GM18861 (cell line): ENCODE data around the gene KIAA0930.
"Not testable (repeated sequence)": the region's sequence is repeated elsewhere in the genome, so short reads cannot be mapped to it uniquely, and the experiment has no call there.

Source experiments
- ATAC-seq: cut with Tn5 transposase; IDR thresholded peaks from one replicate; pipeline ENCODE4 v1.9.1; 2021; ENCODE audit not compliant: unreplicated experiment

KIAA0930 gene

DNA sequence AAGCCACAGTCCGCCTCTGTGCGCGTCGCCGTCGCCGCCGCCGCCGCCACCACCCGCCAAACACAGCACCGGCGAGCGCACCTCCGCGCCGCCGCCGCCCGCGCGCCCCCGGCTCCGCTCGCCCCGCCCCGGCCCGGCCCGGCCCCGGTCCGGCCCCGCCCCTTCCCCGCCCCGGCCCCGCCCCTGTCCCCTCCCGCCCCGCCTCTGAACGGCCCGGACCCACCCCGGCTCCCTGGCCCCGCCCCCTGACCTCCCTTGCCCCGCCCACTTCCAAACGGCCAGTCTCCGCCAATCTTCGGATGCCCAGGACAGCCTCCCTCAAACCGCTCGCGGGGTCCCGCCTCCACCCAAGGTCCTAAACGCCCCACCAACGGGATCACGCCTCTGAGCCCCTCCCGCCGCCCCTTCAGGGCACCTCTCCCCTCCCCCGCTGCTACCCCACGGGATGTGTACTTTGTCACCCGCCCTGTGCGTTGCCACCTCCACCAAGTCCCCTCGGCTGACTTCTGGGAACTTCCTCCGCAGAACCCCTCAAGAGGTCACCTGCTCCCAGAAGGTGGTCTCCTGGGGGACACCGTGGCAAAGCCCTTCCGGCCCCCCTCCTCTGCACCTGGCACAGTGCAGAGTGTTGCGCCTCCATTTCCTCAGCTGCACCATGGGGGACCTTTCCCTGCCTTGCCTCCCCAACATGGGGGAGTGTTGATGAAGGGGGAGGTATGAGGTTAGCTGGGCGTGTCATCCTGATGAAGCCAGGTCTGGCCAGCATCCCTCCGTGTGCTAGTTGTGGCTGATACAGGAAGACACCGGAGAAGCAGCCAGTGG is at the start of gene KIAA0930:
Gene KIAA0930, minus strand, starts transcription at position 85 of the 822 bp plus-strand sequence. CDS start 191 bp downstream, outside the sequence.
- ATAC-seq = no peak

- ATAC-seq = no peak
Measured at GRCh38 chr22:45286854-45287551, 46.3 kb upstream of the KIAA0930 start.

DNA sequence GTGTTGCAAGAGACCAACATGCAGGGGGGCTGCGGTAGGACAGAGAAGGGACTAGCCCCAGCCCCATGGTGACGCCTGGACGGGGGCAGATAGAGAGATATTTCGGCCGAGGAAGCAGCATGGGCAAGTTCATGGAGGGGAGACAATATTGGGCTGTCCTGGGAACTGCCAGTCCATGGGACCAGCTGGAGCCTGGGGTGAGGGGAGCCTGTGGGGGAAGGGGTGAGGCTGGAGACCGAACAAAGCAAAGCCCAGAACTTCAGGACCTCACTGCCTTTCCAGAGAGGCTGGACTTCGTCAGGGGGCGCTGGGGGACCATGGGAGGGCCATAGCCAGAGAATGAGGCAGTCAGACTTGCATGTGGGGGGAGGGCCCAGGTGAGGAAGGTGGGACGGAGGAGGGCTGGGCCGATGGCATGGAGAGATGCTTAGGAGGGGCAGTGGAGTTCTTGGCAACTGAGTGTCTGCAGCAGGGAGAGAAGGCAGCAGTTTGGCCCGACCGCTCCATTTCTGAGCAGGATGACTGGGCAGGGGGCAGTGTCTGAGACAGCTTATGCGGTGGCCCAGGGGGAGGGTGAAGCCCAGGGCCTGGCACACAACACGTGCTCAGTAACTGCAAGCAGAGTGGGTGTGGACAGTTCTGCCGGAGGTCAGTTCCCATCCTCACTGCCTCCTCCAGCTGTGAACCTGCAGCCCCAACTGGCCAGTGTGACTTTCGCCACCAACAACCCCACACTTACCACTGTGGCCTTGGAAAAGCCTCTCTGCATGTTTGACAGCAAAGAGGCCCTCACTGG is 44.8 kb upstream of the KIAA0930 start:
- no peak for ATAC-seq

DNA sequence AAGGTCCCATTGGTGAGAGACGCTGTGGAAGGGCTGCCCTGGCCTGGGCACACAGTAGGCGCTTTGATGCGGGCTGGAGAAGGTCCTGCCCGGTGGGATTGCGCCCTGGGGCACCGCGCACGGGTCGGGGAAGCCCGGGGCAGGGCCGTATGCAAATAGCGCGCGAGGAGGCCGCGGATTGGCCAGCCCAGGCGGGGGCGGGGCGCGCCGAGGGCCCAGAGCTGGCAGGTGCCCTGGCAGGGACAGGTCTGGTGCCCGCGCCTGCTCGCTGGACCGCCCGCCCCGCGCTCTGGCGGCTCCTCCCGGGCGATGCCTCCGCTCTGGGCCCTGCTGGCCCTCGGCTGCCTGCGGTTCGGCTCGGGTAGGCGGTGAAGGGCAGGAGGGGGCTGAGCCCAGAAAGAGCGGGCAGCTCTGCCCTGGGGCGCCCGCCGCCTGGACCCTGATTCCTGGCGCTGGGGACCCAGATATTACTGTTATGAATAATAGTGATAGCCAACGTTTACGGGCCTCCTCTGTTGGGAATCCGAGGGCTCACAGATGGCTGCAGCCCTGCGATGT is 44.1 kb upstream of the KIAA0930 start, which contains the start of gene UPK3A:
Gene UPK3A, plus strand, starts transcription at position 245 of the 558 bp plus-strand sequence. Its CDS starts 65 bp downstream, at position 310.
- no peak for ATAC-seq

GRCh38 chr22:45281010-45281409 is 40.3 kb upstream of the KIAA0930 start:
- ATAC-seq = no peak

- ATAC-seq = no peak
Measured at GRCh38 chr22:45280587-45280980, 39.9 kb upstream of the KIAA0930 start.

GRCh38 chr22:45278125-45278524 is 37.4 kb upstream of the KIAA0930 start:
- ATAC-seq = no peak

- ATAC-seq = not testable (repeated sequence)
Measured at GRCh38 chr22:45277720-45278119, 37.0 kb upstream of the KIAA0930 start.

DNA sequence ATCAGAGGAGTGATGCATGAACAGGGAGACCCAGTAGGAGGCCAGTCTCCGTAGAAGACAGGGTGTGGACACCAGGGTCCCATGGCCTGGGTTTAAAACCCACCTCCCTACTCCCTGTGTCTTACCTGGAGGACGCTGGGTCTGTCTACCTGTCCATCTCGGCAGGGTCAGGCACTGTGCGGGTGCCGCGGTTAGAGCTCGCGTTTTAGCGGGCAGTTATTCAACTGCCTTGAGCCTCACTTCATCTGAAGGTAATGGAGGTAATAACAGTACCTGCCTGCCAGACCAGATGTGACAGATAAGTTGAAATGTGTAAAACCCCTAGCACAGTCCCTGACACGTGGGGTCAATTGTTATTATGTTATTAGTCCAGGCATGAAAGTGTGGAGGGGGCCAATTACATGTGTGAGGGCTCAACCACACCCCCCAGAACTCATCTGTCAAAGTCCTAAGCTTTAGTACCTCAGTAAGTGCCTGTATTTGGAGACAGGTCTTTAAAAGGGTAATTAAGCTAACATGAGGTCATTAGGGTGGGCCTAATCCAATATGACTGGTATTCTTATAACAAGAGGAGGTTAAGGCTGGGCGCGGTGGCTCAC is 35.9 kb upstream of the KIAA0930 start:
- ATAC-seq = no peak

- ATAC-seq = no peak
Measured at GRCh38 chr22:45273452-45274075, 32.9 kb upstream of the KIAA0930 start.

GRCh38 chr22:45272498-45272897 is 31.8 kb upstream of the KIAA0930 start:
- ATAC-seq = no peak

- ATAC-seq = no peak
Measured at GRCh38 chr22:45271667-45272201, 31.0 kb upstream of the KIAA0930 start.

DNA sequence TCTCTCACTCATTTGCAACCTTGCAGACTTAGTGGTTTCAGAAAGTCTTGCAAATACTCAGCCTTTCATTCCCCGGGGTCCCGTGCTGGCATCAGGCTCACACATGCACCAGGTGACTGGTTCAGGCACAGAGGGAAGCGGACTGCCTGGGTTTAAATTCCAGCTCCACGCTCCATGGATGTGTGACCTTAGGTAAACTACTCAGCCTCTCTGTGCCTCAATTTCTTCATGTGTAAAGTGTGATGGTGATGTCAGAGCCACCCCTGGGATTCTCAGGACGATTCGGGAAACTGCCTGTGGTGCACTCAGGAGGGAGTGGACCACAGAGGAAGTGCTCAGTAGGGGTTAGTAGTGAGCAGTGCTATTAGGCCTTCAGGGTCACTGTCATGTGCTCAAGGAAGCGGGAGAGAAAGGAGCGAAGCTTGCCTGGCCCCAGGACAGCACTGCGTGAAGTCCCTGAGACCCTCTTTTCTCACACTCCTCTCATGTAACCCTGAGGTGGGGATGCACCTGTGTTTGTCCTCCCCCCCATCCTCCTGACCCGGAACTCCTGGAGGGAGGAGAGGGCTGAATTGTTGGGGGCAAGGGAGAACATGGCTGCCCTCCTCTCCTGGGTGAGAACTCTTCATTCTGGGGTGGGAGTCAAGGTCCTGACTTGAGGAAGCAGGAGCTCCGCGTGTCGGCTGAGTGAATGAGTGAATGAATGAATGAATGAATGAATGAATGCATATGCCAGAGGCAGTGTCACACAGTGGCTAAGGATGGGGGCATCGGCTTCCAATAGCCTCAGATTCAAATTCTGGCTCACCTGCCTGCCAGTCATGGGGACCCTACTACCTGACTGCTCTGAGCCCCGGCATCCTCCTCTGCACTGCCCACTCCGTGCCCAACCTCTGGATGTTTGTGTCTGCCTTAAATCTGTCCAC is 29.7 kb upstream of the KIAA0930 start:
- no peak for ATAC-seq

DNA sequence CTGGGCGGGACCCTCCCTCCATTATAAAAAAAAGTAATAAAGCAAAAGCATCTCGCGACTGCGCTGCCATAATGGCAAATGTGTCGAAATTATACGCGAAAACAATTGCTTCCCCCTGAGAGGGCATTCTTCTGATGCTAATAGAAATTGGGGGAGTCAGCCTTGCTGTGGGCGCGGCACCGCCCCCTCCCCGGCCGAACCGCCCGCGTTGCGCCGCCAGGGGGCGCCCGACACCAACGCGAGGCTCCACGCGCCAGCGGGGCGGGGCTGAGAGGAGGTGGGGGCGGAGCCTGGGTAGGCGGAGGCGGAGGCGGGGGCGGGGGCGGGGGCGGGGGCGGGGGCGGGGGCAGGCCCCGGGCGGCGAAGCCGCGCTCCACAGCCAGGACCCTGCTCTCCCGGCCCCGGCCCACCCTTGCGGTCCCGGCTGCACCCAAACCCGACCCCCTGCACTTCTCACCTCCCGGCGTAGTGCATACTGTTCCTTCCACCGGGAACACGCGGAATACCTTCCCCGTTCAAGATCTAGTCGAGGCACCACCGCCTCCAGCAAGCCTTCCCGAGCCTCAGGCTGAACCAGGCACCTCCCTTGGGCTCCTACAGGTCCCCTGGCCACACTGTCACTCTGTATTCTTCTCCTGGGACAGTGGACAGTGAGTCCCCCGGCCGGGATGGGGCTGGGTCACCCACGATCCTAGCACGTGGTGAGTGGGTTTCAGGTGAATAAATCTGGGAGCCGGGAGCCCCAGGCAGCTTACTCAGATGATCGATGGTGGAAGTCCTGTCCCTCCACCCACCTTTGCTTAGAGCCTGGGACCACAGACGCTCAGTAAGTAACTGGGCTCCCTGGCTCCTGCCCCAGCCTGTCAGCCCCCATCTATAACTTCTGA is 28.5 kb upstream of the KIAA0930 start:
- ATAC-seq = no peak

GRCh38 chr22:45268167-45268957 is 27.7 kb upstream of the KIAA0930 start:
- no peak for ATAC-seq

DNA sequence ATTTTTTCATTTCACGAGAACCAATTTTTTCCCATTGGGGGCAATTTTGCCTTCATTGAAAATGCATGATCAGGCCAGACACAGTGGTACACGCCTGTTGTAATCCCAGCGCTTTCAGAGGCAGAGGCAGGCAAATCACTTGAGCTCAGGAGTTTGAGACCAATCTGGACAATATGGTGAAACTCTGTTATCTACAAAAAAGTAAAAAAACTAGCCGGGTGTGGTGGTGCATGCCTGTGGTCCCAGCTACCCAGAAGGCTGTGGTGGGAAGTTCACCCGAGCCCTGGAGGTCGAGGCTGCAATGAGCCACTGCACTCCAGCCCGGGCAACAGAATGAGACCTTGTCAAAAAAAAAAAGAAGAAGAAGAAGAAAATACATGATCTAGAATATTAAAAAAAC is 24.8 kb upstream of the KIAA0930 start:
- ATAC-seq = no peak
